GM13976 (cell line): Measurements from ENCODE around the gene ASXL1.

Experiments used
- DNase-seq: peaks from one replicate; pipeline ENCODE4 v3.0.0; 2012; ENCODE audit warnings: low spot score
- in situ Hi-C: fragments of 300-500 bp; cut with MboI; formaldehyde crosslinking; loops from one replicate; pipeline ENCODE4 v1.12.0; 2022; ENCODE audit warnings: low sequenced_read_pairs, mixed read lengths, inconsistent platforms; ENCODE audit not compliant: unreplicated experiment
- TF ChIP-seq, protein P1 (sequence below): IDR thresholded peaks from 2 replicates; pipeline ENCODE4 v1.5.1; 2012; ENCODE audit warnings: borderline replicate concordance, mild to moderate bottlenecking; ENCODE audit not compliant: insufficient read depth; ENCODE audit errors: extremely low read depth, missing control alignments, control extremely low read depth

The ASXL1 gene

DNA sequence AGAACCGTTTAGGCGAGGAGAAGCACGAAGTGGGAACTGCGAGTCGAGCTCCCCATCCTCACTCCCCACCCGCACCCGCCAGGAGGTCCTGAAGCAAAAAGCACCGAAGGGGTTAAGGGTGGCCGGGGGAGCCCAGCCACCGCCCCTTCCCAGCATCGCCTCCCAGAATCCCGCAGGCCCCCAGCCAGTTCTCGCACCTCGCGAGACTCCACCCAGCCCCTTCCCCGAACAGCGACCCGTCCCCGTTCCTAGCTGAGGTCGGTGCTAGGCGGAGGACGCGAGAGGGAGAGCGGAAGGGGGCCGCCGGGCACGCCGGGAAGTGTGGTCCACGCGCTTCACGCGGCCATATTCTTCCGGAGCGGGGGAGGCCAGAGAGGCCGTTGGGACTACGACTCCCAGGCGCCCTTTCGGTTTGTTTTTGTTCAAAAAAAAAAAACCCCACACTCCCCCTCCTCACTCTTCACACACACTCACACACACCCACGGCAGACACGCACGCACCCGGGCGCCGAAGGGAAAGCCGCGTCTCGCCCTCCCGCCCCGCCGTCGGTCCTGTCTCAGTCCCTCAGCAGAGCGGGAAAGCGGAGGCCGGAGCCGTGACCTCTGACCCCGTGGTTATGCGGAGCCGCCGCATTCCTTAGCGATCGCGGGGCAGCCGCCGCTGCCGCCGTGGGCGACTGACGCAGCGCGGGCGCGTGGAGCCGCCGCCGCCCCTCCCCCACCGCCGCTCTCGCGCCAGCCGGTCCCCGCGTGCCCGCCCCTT is at the start of gene ASXL1:
Gene ASXL1, plus strand, starts transcription at position 463 of the 763 bp plus-strand sequence. CDS start 445 bp downstream, outside the sequence.
- peak; percentile 92 for DNase-seq
- TF ChIP-seq, protein P1, sequence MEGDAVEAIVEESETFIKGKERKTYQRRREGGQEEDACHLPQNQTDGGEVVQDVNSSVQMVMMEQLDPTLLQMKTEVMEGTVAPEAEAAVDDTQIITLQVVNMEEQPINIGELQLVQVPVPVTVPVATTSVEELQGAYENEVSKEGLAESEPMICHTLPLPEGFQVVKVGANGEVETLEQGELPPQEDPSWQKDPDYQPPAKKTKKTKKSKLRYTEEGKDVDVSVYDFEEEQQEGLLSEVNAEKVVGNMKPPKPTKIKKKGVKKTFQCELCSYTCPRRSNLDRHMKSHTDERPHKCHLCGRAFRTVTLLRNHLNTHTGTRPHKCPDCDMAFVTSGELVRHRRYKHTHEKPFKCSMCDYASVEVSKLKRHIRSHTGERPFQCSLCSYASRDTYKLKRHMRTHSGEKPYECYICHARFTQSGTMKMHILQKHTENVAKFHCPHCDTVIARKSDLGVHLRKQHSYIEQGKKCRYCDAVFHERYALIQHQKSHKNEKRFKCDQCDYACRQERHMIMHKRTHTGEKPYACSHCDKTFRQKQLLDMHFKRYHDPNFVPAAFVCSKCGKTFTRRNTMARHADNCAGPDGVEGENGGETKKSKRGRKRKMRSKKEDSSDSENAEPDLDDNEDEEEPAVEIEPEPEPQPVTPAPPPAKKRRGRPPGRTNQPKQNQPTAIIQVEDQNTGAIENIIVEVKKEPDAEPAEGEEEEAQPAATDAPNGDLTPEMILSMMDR: no peak
- in situ Hi-C loops: no loop called here

DNA sequence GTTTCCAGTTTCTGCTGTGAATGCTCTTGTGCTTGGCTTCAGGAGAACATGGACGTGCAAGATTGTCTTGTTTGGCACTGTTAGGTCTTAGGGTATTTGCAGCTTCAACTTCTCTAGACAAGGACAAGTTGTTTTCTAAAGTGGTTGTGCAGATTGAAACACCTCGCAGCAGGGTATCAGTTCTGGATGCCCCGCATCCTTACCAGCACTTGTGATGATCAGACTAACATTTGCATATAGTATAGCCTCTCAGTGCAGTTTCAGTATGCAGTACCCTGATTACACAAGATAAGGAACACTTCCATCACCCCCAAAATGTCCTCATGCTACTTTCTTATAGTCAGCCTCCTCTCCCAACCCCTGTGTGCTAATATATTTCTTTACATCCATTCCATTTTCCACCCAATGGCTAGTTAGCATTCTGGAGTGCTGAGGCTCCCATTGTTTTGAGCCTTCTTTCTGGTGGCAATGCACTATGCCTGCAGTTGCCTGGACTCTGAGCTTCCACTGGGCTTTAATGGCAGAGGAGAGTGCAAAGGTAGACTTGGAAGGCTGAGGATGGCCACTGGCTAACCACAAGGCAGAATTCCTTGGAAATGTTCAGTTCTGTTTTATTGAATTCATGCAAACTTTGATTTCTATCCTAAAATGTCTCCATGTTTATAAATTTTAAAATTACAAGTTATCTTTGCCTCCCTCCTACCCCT is 45.3 kb upstream of the ASXL1 start:
- no peak for DNase-seq
- TF ChIP-seq, protein P1: no peak
- in situ Hi-C loops: no loop called here

DNA sequence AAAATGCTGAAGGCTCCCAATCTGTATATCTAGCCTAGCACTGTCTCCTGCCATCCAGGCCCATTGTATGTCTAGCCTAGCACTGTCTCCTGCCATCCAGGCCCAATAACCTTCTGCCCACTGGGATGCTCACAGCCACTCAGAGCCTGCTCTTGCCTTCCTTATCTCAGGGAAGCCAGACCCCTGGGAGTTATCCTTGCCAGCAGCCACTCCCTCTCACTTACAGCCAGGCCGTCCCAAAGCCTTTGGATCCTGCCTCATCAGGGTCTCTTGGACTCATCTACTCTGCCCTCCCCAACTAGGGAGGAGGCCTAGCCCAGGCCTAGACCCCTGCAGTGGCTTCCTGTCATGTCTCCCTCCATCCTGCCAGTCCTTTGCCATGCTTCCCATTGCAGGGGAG is 43.4 kb upstream of the ASXL1 start:
- TF ChIP-seq, protein P1: no peak
- DNase-seq: no peak
- in situ Hi-C loops: no loop called here

DNA sequence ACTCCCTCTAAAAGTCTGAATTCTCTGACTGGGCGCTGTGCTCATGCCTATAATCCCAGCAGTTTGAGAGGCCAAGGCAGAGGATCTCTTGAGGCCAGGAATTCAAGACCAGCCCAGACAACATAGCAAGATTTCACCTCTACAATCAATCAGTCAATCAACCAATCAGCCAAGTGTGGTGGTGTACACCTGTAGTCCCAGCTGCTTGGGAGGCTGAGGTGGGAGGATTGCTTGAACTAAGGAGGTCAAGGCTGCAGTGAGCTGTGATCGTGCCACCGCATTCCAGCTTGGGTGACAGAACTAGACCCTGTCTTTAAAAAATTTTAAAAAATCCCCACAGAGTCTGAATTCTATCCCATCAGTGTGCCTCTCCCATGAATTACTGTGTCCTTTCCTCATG is 42.7 kb upstream of the ASXL1 start:
- in situ Hi-C loops: no loop called here
- TF ChIP-seq, protein P1: no peak
- DNase-seq: no peak

DNA sequence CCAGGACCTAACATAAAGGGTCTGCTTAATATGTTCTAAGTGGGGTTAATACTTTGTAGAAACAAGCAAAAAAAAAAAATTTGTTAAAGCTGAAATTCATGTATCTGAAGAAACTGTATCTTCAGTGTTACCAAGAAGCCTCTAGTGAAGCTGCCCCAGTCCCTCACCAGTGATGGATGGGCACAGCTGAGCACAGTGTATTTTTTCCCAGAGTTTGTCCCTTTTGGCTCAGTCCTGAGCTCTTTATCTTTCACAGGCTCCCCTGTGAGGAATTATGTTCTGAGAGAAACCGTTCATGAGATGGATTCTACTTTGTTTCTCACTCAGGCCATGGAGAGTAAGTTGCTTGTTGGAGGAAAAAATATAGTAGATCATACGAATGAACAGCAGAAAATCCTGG is 42.2 kb upstream of the ASXL1 start:
- in situ Hi-C loops: no loop called here

DNA sequence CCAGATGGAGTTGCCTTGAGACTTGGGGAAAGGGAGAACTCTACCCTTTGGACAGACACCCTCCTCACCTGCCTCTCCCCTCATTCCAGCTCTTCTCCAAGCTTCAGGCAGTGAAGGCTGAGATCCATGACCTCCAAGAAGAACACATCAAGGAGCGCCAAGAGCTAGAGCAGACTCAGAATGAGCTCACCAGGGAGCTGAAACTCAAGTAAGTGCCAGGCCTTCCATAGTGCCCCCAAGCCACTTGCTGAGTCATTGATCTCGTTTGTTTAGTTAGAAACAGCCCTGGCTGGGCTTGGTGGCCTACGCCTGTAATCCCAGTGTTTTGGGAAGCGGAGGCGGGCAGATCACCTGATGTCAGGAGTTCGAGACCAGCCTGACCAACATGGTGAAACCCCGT is 41.5 kb upstream of the ASXL1 start:
- TF ChIP-seq, protein P1: no peak
- in situ Hi-C loops: no loop called here
- DNase-seq: no peak

More for the DNA sequence above, 42.2 kb upstream of the ASXL1 start:
- TF ChIP-seq, protein P1: no peak
- no peak for DNase-seq
